Heart left ventricle (tissue), 16 donors: ENCODE data around the gene DPF1. TPM values are rescaled to one million over a fixed set of nuclear protein-coding genes. Genes with fewer than 3 reads are reported as not detected.
A peak's percentile ranks its signal among the peaks of the same experiment; 100 is the strongest.

Experiments
- ATAC-seq, 4 donors: fragments of 200-7000 bp; cut with Tn5 transposase; one replicate each; pipeline ENCODE4 v1.9.1; 2020 to 2022; ENCODE audit warnings: moderate library complexity in 4 of 4, mild to moderate bottlenecking in 3 of 4, moderate number of reproducible peaks in 1 of 4
- DNase-seq, 5 donors: peaks; one replicate each; pipeline ENCODE4 v3.0.0-alpha.2; 2020
- H3K27ac ChIP-seq, 12 donors: fragments of 200-600 bp; sonication (generic) in 4 of 12; one replicate each; pipeline versions ENCODE4 v1.5.0 to v1.8.0; 2016 to 2022; ENCODE audit warnings: mild to moderate bottlenecking in 2 of 12
- H3K27me3 ChIP-seq, 9 donors: fragments of 200-600 bp; sonication (generic) in 2 of 9; one replicate each; pipeline versions ENCODE4 v1.5.1 to v1.8.0; 2016 to 2022; ENCODE audit warnings: mild to moderate bottlenecking in 3 of 9
- H3K36me3 ChIP-seq, 9 donors: fragments of 200-600 bp; sonication (generic) in 2 of 9; one replicate each; pipeline versions ENCODE4 v1.5.0 to v1.8.0; 2018 to 2022; ENCODE audit warnings: mild to moderate bottlenecking in 2 of 9
- H3K4me1 ChIP-seq, 12 donors: fragments of 200-600 bp; sonication (generic) in 4 of 12; one replicate each; pipeline versions ENCODE4 v1.5.0 to v1.8.0; 2016 to 2022; ENCODE audit warnings: mild to moderate bottlenecking in 3 of 12
- H3K4me3 ChIP-seq, 12 donors: fragments of 200-600 bp; sonication (generic) in 4 of 12; one replicate each; pipeline versions ENCODE4 v1.5.0 to v1.8.0; 2017 to 2022; ENCODE audit warnings: mild to moderate bottlenecking in 9 of 12, moderate library complexity in 4 of 12
- H3K9me3 ChIP-seq, 12 donors: fragments of 200-600 bp; sonication (generic) in 4 of 12; one replicate each; pipeline versions ENCODE4 v1.5.0 to v1.8.0; 2016 to 2022; ENCODE audit warnings: mild to moderate bottlenecking in 1 of 12
- POLR2A ChIP-seq, 2 donors: fragments of 450-650 bp; IDR thresholded peaks; one replicate each; pipeline ENCODE4 v1.6.1; 2017; ENCODE audit warnings: antibody characterized with exemption in 2 of 2, mild to moderate bottlenecking in 2 of 2, moderate library complexity in 2 of 2
- WGBS, 4 donors: extraction: QIAGEN DNeasy Blood & Tissue Kit in 2 of 4; methylation state at CpG; one replicate each; pipeline versions ENCODE4 v1.1.5 to v1.1.7; 2013 to 2018; 5-methylcytosine and 5-hydroxymethylcytosine counted together
- intact Hi-C, 10 donors: fragments of 100-400 bp; cut with DNase I; formaldehyde crosslinking; loops; one replicate each; pipeline versions ENCODE4 v1.11.1 to v1.14.2; 2022
- polyA plus RNA-seq, 2 donors: library from polyadenylated mRNA; stranded (reverse); fragments of 200-250 nt; gene quantifications; one replicate each; pipeline ENCODE4 v1.2.3, GENCODE V29; 2013
- total RNA-seq, 9 donors: library from RNA; depleted of rRNA in 2 of 9; stranded (reverse); fragments of >200 nt in 2 of 9; fragmentation: NEBNext Ultra II Directional in 3 of 9; extraction: Animal tissue kit (Norgen Biotek cat#: 25700) in 3 of 9; gene quantifications; one replicate each; pipeline versions ENCODE4 v1.1.0 to v1.2.4, GENCODE V29; 2016 to 2023
- TF ChIP-seq, protein P1 (sequence below), 12 donors: fragments of 200-600 bp; sonication (generic) in 4 of 12; IDR thresholded peaks; one replicate each; pipeline versions ENCODE4 v1.5.0 to v1.8.0; 2018 to 2022; ENCODE audit warnings: antibody characterized with exemption in 12 of 12, mild to moderate bottlenecking in 5 of 12
- donor health status: ischemic (EF 13 %, LVEDD 7.1; RV severe dilation, severe dysfunction).
- donor health status: healthy with polysubstance abuse.
- donor health status: DM: no; HTN: yes; CAD: no.
- donor health status: DM: no; HTN: no; CAD: no.
- donor health status: ischemic (EF 25% LVEDD 6.9; RV normal size, moderate dysfunction).
- donor health status: ischemic (EF 25% LVEDD 5.7; RV mildly dilated, moderate dysfunction).
- donor health status: healthy.
- donor health status: DM: yes; HTN: yes; CAD: no.
- donor health status: ischemic (EF 35%, LVEDD 5.7; RV mildly dilated, moderate dysfunction).
- donor health status: nonischemic (EF 11% LVEDD 7.7; RV severe dilation, severe dysfunction).
- donor health status: DM: yes; HTN: yes; CAD: no.
- donor health status: PGD.
- donor health status: ischemic (EF 29% LVEDD 5.4; RV normal size, mild dysfunction).
- donor health status: nonischemic (EF 23%, LVEDD 6.1; RV moderate dilation, normal function).

The DPF1 gene
- total and polyA plus RNA-seq, 11 donors, result 0.11 to 1.2 (median 0.37) TPM; not detected in 2

DNA sequence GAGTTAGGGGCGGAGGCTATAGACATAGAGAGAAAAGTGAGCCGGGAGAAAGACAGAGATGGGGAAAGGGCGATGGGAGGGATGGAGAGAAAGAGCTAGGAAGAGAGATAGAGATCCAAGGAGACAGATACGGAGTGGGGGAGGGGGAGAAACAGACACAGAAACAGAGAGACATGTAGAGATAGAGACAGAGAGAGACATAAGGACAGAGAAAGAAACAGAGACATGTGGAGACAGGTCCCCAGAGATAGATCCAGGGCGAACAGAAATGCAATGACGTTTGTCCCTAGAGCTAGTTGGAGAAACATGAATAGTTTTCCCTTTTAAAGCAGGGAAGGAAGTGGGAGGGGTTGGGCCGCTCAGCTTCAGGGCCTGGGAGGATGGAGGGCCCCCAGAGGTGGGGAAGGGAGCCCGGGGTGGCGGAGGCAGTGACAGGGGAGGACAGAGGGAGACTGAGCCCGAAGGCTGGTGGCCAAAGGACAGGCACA lies 27.6 kb upstream of the DPF1 start:
- Histone ChIP-seq H3K4me1 (peaks cover 0 to 77% (median 31%) of the 10 kb centered on the region in 12 donors), H3K9me3 (no peaks in the 10 kb centered on the region), H3K27me3 (peaks cover 0 to 10% (median 0%) of the 10 kb centered on the region in 9 donors), H3K27ac (peak overlapping the region; percentile 74 to 100 (median 94)), H3K36me3 (no peaks in the 10 kb centered on the region), H3K4me3 (peak overlapping the region in 10 of 12 donors; percentile 30 to 91 (median 71))
- ATAC-seq (peak; percentile 48 to 81 (median 64)), DNase-seq (peak; percentile 79 to 89 (median 85))
- intact Hi-C loops, result no loop called here
- TF ChIP-seq POLR2A (IDR thresholded peaks at IDR 0.05), result peak in 1 of 2 donors; percentile 73
- TF ChIP-seq, protein P1, sequence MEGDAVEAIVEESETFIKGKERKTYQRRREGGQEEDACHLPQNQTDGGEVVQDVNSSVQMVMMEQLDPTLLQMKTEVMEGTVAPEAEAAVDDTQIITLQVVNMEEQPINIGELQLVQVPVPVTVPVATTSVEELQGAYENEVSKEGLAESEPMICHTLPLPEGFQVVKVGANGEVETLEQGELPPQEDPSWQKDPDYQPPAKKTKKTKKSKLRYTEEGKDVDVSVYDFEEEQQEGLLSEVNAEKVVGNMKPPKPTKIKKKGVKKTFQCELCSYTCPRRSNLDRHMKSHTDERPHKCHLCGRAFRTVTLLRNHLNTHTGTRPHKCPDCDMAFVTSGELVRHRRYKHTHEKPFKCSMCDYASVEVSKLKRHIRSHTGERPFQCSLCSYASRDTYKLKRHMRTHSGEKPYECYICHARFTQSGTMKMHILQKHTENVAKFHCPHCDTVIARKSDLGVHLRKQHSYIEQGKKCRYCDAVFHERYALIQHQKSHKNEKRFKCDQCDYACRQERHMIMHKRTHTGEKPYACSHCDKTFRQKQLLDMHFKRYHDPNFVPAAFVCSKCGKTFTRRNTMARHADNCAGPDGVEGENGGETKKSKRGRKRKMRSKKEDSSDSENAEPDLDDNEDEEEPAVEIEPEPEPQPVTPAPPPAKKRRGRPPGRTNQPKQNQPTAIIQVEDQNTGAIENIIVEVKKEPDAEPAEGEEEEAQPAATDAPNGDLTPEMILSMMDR (IDR thresholded peaks at IDR 0.05), result no peak
- WGBS, 4 donors, result 29 to 46% (median 33%) methylated on average over 10 of the region's 10 CpGs

DNA sequence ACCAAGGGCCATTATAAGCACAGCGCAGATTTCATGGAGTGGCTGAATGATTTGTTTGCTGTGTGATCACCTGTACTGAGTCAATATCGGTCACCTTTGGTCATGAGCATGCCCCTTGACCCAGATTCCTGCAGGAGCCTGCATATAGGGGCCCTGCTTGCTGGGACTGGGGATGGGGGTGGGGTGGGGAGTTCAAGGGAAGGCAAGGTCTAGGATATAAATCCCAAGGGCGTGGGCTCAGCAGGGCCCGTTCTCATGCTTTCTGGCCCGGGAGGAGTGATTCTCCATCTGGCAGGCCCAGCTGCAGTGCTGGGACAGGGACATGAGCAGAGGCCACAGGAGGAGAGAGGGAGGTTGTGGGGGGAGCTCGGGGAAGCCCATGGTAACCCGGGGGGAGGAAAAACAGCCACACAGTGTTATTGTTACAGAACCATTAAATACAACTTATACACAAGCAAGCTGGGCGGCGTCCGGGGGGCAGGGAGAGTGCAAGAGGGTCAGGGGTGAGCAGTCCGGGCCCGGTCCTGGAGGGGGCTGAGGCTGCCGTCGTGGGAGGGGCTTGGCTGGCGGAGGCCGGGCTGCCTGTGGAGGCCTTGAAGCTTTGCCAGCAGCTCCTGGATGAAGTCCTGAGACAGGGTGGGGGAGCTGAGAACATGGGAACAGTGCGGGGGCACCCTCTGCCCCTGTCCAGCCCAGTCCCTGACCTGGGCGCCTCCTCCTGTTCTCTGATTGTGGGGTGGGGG lies 27.0 kb upstream of the DPF1 start:
- intact Hi-C loops, result no loop called here
- no peaks in the 10 kb centered on the region for H3K36me3 ChIP-seq
- peak overlapping the region in 9 of 12 donors; percentile 33 to 91 (median 72) for H3K4me3 ChIP-seq
- DNase-seq (peak; percentile 89 to 92 (median 91)), ATAC-seq (peak; percentile 61 to 82 (median 74))
- H3K27ac ChIP-seq, result peak overlapping the region; percentile 74 to 100 (median 94)
- WGBS, 4 donors, result 35 to 41% (median 38%) methylated on average over 18 of the region's 18 CpGs
- H3K27me3 ChIP-seq, result peaks cover 0 to 4% (median 0%) of the 10 kb centered on the region in 9 donors
- no peak for TF ChIP-seq POLR2A (IDR thresholded peaks at IDR 0.05)
- TF ChIP-seq, protein P1 (IDR thresholded peaks at IDR 0.05), result no peak
- no peaks in the 10 kb centered on the region for H3K9me3 ChIP-seq
- H3K4me1 ChIP-seq, result peaks cover 0 to 78% (median 29%) of the 10 kb centered on the region in 12 donors

DNA sequence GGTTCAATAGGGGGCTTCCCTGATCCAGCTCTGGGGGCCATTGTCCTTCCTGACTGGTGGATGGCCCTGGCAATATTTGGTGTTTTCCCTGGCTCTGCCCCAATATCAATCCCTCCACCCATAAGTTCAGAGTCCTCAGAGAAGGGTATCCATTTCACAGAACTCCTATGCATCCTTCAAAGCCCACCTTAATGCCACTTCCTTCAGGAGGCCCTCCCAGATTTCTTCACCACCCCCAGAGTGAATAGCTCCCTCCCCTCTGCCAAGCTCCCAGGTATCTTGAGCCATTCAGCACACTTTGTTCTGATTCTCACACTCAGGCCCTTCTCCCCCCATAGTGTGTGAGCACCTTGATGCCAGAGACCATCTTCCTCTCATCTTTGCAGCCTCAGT lies 26.4 kb upstream of the DPF1 start:
- intact Hi-C loops, result no loop called here
- no peaks in the 10 kb centered on the region for H3K9me3 ChIP-seq
- no peaks in the 10 kb centered on the region for H3K36me3 ChIP-seq
- no peak for ATAC-seq
- peak overlapping the region in 11 of 12 donors; percentile 79 to 100 (median 94) for H3K27ac ChIP-seq
- DNase-seq, result no peak
- peak overlapping the region in 6 of 12 donors; percentile 45 to 91 (median 73) for H3K4me3 ChIP-seq
- TF ChIP-seq POLR2A (IDR thresholded peaks at IDR 0.05), result no peak
- TF ChIP-seq, protein P1 (IDR thresholded peaks at IDR 0.05), result no peak
- peaks cover 0 to 78% (median 29%) of the 10 kb centered on the region in 12 donors for H3K4me1 ChIP-seq
- no peaks in the 10 kb centered on the region for H3K27me3 ChIP-seq

DNA sequence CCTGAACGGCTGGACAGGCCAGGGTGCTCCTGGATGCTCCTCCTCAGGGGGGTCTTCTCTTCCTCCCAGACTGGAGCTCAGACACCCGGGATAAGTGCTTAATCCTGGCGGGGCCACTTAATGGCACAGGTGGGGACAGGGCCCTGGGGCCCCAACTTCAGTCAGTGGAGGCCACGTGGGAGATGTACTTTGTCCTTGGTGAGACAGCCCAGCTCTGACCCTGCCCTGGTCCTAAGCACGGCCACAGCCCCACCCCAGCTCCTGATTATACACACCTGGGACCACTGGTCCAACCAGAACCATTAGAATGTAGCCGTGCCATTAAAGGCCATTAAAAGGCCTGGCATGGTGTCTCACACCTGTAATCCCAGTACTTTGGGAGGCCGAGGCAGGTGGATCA lies 24.4 kb upstream of the DPF1 start:
- H3K27me3 ChIP-seq, result no peaks in the 10 kb centered on the region
- peak overlapping the region in 7 of 12 donors; percentile 12 to 93 (median 28) for H3K27ac ChIP-seq
- no peaks in the 10 kb centered on the region for H3K9me3 ChIP-seq
- H3K4me1 ChIP-seq, result peaks cover 0 to 71% (median 25%) of the 10 kb centered on the region in 12 donors
- H3K36me3 ChIP-seq, result no peaks in the 10 kb centered on the region
- 88 to 92% (median 90%) methylated on average over 5 to 7 of the region's 7 CpGs for WGBS, 4 donors
- intact Hi-C loops, result loop anchor here in 1 of 10 donors (5.0 to 10.0 kb wide), 2 partner anchors 69 to 344 kb away; partner anchors contain the start of genes KCNK6, SIPA1L3, WDR87 and YIF1B
- no peak for ATAC-seq
- TF ChIP-seq, protein P1 (IDR thresholded peaks at IDR 0.05), result no peak
- no peak for TF ChIP-seq POLR2A (IDR thresholded peaks at IDR 0.05)
- no peak for DNase-seq
- no peak overlapping the region for H3K4me3 ChIP-seq
